A673 (cell line): ENCODE measurements around the gene MTCH2.

Source experiments
- EZH2 ChIP-seq: fragments of 200-600 bp; sonication (generic); IDR thresholded peaks from 2 replicates; pipeline ENCODE4 v1.6.1; 2017; ENCODE audit warnings: borderline replicate concordance, low read depth, mild to moderate bottlenecking, mixed read lengths, antibody characterized with exemption, low read length; ENCODE audit not compliant: poor library complexity, severe bottlenecking
- TF ChIP-seq, protein P1 (sequence below): fragments of 300-800, 200-600 bp; sonication (generic); conservative IDR thresholded peaks from 2 replicates; pipeline ENCODE4 v1.5.1; 2017; ENCODE audit warnings: low read depth, mild to moderate bottlenecking, antibody characterized with exemption, low read length, moderate library complexity, mixed read lengths

DNA sequence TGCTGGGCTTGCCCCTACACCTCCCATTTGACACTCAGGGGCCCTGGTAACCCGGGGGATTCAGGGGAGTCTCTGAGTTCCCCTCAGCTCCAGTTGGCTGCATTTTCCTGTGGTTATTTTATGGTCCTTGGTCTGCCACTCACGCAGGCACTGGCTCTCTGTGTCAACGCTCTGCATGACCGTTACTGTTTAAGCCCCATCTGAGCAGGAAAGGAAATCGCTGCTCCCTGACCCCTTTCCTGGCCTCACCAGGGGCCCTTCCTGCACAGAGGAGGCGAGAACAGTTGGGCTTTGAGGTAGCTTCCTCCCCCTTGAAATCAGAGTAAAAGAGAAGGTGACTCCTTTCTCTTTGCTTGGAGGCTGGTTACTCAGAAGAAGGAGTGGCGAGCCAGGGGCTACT is 50.6 kb downstream of the MTCH2 start:
- TF ChIP-seq, protein P1, sequence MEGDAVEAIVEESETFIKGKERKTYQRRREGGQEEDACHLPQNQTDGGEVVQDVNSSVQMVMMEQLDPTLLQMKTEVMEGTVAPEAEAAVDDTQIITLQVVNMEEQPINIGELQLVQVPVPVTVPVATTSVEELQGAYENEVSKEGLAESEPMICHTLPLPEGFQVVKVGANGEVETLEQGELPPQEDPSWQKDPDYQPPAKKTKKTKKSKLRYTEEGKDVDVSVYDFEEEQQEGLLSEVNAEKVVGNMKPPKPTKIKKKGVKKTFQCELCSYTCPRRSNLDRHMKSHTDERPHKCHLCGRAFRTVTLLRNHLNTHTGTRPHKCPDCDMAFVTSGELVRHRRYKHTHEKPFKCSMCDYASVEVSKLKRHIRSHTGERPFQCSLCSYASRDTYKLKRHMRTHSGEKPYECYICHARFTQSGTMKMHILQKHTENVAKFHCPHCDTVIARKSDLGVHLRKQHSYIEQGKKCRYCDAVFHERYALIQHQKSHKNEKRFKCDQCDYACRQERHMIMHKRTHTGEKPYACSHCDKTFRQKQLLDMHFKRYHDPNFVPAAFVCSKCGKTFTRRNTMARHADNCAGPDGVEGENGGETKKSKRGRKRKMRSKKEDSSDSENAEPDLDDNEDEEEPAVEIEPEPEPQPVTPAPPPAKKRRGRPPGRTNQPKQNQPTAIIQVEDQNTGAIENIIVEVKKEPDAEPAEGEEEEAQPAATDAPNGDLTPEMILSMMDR, result no peak
- TF ChIP-seq EZH2, result no peak
